ENCODE measurements around the gene CDH23.
"Not testable (repeated sequence)": the region's sequence is repeated elsewhere in the genome, so short reads cannot be mapped to it uniquely, and the experiment has no call there.

CDH23 gene

DNA sequence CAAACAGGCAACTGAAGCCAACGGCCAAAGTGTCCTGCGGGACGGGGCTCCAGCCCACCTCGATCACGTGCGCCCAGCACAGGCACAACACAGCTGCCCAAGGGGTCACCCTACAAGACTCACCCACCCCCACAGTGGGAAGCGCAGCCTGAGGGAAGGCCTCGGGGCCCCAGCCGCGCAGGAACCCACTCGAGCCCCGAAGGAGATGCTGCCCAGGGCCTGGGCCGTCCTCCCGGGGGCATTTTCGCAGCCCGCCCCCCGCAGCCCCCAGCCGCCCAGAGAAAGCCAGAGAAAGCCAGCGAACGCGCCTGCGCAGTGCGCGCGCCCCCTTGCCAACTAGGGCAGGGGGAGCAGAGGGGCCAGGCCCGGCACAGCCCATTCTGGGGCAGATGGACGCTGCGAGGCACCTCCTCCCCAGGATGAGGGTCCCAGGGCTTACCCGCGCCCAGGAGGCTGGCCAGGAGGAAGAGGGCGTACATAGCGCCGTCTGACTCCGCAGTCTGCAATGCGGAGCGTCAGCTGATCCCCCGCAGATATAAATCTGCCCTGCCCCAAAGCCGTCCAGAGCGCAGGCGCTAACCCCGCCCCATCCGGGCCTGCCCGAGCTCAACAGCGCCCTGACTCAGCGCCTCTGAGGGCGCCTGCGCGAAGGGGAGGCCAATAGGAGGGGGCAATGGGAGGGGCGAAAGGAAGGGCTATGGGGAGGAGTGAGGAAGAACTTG is 454.2 kb downstream of the CDH23 start, which contains the start of gene PSAP:
PSAP (minus strand) TSS at position 509 of the 722 bp plus-strand sequence; CDS start at position 479, 30 bp downstream.
- peak; percentile 95 to 97 for DNase-seq (ENCODE audit: low read depth in 2 of 2)

DNA sequence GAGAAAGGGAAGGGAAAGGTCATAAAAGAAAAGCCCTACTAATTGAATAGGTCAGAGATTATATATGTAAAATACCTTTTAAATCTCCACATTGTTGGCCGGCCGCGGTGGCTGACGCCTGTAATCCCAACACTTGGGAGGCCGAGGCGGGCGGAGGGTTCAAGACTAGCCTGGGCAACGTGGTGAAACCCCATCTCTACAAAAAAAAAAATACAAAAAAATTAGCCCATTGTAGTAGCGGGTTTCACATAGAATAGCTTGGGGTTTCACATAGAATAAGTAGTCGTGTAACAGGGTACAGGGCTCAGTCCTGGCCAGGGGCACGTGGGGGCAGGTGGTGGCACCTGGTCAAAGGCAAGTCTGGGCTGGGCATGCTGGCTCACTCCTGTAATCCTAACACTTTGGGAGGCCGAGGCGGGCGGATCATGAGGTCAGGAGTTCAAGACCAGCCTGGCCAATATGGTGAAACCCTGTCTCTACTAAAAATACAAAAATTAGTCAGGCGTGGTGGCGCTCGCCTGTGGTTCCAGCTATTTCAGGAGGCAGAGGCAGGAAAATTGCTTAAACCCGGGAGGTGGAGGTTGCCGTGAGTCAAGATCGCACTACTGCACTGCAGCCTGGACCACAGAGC is 454.9 kb downstream of the CDH23 start:
- not testable (repeated sequence) for DNase-seq (ENCODE audit: low read depth in 2 of 2)

DNA sequence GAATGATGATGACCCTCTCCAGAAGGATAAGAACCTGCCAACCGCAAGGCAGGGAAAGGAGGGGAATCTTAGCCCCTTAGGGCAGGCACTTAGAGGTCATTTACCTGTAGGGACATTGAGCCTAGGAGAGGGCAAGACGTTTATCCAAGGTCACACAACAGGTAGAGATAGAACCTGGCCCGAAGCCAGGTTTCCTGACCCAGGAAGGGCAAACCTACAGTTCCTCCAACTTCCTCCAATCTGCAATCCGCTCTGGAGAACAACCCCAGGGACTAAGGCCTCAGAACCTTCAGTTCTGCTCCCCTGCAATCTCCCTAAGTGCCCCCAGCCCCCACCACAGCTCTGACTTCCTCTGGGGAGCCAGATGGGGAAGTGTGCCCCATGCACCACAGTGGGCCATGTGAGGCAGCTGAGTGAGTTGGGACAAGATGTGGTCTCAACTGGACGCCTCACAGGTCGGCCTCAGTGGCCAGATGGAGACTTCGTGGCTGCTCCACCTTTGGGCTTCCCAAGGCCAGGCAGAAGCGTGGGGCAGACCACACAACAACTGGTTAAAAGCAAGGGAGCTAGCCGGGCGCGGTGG is 455.7 kb downstream of the CDH23 start:
- no peak for DNase-seq (ENCODE audit: low read depth in 2 of 2)

DNA sequence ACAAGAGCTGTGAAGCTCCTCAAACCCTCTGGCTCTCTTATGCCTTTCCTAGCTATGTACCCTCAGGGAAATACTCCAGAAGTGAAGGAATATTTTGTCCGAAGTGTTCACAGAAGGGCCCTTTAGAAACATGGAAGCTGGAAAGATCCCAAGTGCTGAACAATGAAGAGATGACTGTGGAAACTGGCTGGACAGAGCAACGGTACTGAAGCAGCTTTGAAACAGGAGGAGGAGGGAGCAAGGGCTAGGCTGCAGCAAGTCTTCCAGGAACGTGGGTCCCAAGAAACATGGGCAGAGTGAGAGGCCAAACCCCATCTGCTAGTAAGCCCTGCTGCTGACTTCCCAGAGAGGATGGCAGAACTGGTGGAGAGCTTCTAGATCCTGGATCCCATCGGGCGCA is 457.3 kb downstream of the CDH23 start:
- DNase-seq (ENCODE audit: low read depth in 2 of 2): no peak

DNA sequence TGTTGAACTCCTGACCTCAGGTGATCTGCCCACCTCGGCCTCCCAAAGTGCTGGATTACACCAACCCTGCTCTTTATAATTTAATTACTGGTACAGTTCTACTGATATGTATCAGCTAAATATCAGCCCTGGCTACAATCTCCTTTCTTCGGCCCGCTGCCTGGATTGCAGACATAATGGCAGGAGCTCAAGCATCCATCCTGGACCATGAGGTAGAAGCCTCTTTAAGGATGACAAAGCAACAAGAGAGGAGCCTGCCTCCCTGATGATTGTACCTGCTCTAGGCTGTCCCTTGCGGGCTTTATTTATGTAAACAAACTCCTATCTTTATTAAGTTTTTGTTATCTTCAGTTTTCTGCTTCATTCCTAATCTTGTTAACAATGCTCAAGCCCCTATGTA is 459.9 kb downstream of the CDH23 start:
- no peak for DNase-seq (ENCODE audit: low read depth in 2 of 2)

DNA sequence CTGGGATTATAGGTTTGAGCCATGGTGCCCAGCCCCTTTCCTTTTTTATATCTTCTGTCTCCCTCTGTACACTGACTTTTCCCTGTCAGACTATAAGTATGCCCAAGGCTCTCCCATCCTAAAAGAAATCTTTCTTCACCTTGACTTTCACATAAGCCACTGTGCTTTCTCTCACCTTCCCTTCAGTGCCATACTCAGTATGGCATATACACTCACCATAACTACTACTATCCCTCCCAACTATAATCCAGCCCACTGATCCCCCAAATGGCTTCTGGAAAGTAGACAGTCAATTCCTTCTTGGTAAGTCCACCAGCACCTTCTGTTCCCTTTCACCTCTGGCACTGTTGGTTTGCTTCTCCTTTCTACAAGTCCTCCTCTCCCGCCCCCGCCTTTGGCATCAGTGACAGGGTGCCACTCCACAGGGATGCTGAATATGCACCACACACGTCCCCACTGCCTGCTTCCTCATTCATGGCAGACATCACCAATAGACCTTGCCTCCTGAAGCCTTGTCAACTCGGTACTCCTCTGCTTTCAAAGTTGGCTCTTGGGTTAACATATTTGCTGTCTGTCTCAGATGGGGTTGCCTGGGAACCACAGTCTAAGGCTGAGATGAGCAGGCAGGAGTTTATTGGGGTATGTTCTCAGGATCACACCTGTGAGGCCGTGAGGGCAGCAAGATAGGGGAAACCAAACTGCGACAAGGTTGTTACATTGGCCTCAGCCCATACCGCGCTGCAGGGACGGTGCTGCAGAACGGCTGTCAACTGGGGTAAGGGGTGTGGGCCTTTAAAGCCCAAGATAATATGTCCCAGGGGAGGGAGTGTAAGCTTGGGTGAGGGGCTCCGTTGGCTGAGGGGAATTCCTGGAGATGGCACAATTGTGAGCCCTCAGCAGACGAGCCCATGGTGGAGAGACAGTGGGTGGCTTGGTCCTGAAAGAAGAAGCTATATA is 461.5 kb downstream of the CDH23 start:
- DNase-seq (ENCODE audit: low read depth in 2 of 2): no peak

DNA sequence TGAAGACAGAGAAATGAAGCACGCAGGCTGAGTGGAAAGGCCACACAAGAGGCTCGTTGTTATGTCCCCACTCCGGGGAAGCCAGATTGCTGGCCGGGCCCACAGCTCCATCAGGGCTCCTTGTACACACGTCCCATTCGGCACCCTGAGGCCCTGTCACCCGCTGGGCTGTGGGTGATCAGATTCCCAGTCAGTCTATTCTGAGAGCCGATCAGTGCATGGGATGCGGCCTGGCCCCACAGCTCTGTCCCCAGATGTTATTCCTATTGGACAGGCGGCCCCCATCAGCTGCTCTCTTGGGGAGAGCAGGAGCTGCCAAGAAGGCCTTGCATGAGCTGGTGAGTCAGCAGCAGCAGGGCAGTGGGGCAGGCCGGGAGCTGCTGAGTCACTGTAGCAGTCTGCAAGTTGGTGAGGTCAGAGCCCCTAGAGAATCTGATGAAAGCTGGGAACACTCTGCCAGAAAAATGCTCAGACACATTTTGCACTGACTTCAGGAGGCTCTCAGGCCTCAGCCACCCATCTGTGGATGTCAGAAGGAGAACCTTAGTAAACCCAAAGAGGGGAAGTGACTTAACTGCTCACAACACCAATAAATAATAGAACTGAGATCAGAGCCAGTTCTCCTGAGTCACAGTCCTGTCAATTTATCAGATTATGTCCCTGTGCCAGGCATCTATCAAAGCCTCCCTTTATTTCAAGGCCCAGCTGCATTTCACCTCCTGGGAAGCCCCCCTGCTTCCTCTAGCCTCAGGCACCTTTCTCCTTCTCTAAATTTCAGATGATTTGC is 463.7 kb downstream of the CDH23 start:
- no peak for DNase-seq (ENCODE audit: low read depth in 2 of 2)

DNA sequence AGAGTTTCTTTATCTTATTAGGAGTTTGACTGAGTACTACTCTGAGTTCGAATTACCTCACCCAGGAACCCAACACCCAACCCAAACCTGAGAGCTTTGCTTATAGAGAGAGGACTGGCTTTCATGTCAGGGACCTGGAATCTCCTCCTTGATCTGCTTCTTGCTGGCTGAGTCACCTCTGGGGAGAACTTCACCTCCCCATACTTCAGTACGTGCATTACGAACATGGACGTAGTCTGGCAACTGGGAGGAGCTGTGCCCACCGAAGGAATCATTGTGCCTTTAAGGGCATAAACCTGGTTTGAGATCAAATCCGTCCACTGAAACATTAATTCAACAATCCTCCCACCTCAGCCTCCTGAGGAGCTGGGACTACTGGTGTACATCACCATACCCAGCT is 466.5 kb downstream of the CDH23 start:
- no peak for DNase-seq (ENCODE audit: low read depth in 2 of 2)

DNA sequence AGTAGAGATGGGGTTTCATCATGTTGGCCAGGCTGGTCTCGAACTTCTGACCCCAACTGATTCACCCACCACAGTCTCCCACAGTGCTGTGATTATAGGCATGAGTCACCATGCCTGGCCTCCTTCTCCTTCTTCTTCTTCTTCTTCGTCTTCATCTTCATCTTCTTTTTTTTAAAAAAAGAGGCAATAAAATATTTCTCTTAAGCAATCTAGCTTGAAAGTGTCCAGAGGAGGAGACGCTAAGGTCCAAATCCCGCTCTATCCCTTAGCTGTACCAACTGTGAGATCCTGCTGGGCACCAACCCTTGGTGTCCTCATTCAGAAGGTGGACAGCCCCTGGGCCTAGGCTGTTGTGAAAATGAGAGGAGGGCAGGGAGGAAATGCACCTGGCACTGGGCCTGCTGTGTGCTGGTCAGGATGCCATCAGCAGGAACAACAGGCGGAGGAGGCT is 468.2 kb downstream of the CDH23 start:
- DNase-seq (ENCODE audit: low read depth in 2 of 2): no peak
